ENCODE results near the gene MEIS2.

The MEIS2 gene

DNA sequence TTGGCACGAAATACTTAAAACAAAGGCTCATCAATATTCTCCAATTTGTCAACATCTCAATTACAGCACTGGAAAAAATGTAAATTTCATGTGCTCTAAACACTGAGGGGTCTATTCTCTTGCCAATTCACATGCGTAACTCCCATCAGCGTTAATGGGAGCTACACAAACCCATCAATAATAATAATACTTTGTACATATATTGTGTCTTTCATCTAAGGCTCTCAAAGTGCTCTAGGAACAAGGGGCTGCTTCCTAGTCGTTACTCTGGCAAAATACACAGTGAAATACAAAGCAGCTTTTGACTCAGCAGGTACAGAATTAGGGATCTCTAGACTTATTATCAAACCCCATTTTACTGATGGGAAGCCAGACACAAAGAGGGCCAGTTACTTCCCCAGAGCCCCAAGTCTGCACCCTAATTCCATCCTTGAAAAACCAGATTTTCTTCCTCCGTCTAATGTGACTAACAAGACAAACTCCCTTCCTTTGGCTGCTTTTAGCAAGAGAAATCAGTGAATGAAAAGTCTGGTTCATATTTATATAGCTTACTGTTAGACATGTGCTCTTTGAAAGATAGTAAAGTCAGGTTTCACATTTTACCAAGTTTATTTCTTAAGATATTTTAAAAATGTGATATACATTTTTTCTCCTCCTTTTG, 20.0 kb downstream of the MEIS2 start:
- POLR2A ChIA-PET = interaction anchor here (0.8 kb wide), 1 partner anchor 14 kb away, joined by 3 read pairs; no protein-coding TSS in a partner anchor
- CTCF ChIA-PET = no interaction called here

DNA sequence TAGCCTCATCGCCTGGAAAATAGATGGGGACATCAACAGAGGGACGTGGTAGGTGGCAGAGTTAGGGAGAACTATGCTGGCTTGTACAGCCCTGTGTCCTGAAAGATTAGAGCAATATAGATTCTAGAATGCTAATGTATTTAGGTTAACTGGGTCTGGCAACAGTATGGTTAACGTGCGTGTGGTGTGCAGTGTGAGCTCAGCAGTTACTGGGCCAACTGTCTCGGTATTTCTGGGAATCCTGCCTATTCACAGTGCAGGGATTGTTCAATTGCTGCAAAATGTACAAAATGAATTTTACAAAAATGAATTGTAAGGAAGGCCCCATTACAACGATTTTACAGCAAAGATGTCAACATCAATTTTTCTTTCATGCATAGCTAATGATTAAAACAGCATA, 20.6 kb downstream of the MEIS2 start:
- TF ChIP-seq FOXA1 (IDR thresholded peaks at IDR 0.05) = no peak
- no peak for TF ChIP-seq LEF1 (IDR thresholded peaks at IDR 0.05; ENCODE audit: borderline replicate concordance)
- TF ChIP-seq TARDBP (IDR thresholded peaks at IDR 0.05) = no peak
- no peak for TF ChIP-seq SUZ12 (IDR thresholded peaks at IDR 0.05)
- TF ChIP-seq HDGF (IDR thresholded peaks at IDR 0.05; ENCODE audit: borderline replicate concordance) = no peak
- TF ChIP-seq CTBP1 (IDR thresholded peaks at IDR 0.05; ENCODE audit: borderline replicate concordance) = no peak
- TF ChIP-seq PKNOX1 (IDR thresholded peaks at IDR 0.05) = no peak
- no peak for TF ChIP-seq ARNT (IDR thresholded peaks at IDR 0.05)
- TF ChIP-seq ZNF384 (IDR thresholded peaks at IDR 0.05) = no peak
- TF ChIP-seq BHLHE40 (IDR thresholded peaks at IDR 0.05; ENCODE audit: borderline replicate concordance) = no peak
- TF ChIP-seq NFRKB (IDR thresholded peaks at IDR 0.05) = no peak
- no peak for TF ChIP-seq FOXM1 (IDR thresholded peaks at IDR 0.05; ENCODE audit: borderline replicate concordance)
- no peak for TF ChIP-seq SP1 (IDR thresholded peaks at IDR 0.05)
- TF ChIP-seq FOXK2 (IDR thresholded peaks at IDR 0.05) = no peak
- ChIA-PET CTCF (no interaction called here), POLR2A (interaction anchor here (0.8 kb wide), 1 partner anchor 14 kb away, joined by 3 read pairs; no protein-coding TSS in a partner anchor)
- DNase-seq (ENCODE audit: extremely low spot score) = no peak

More for the DNA sequence above, 20.0 kb downstream of the MEIS2 start:
- no peak for TF ChIP-seq FOXA1 (IDR thresholded peaks at IDR 0.05)
- no peak for TF ChIP-seq TARDBP (IDR thresholded peaks at IDR 0.05)
- TF ChIP-seq SP1 (IDR thresholded peaks at IDR 0.05) = no peak
- no peak for TF ChIP-seq SUZ12 (IDR thresholded peaks at IDR 0.05)
- no peak for TF ChIP-seq NFRKB (IDR thresholded peaks at IDR 0.05)
- no peak for TF ChIP-seq PKNOX1 (IDR thresholded peaks at IDR 0.05)
- no peak for TF ChIP-seq FOXM1 (IDR thresholded peaks at IDR 0.05; ENCODE audit: borderline replicate concordance)
- no peak for TF ChIP-seq CTBP1 (IDR thresholded peaks at IDR 0.05; ENCODE audit: borderline replicate concordance)
- no peak for TF ChIP-seq LEF1 (IDR thresholded peaks at IDR 0.05; ENCODE audit: borderline replicate concordance)
- no peak for TF ChIP-seq ARNT (IDR thresholded peaks at IDR 0.05)
- DNase-seq (ENCODE audit: extremely low spot score) = no peak

DNA sequence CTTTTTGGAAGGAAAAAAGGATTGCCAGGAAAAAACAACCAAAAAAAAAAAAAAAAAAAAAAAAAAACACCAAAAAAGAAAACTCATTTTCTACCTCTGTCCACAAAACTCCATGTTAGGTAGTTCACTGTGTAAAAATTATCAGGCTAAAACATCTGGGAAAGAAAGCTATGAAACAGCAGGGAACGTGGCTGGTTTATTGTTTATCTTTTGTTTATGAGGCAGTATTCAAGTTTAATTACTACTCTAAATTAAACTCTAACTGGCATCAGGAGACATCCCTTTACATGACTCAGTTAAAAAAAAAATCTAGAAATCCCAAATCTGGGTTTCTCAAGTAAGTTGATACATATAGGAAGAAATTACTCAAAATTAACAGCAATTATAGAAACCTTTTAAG, 21.8 kb downstream of the MEIS2 start:
- ChIA-PET POLR2A (no interaction called here), CTCF (no interaction called here)
- peak; percentile 9 for DNase-seq (ENCODE audit: extremely low spot score)
- no peak for TF ChIP-seq HDGF (IDR thresholded peaks at IDR 0.05; ENCODE audit: borderline replicate concordance)
- TF ChIP-seq CTBP1 (IDR thresholded peaks at IDR 0.05; ENCODE audit: borderline replicate concordance) = peak; percentile 79; the same call in 1 of the 2 replicates
- peak; percentile 48 for TF ChIP-seq ZNF384 (IDR thresholded peaks at IDR 0.05)
- peak; percentile 86 for TF ChIP-seq PKNOX1 (IDR thresholded peaks at IDR 0.05)

DNA sequence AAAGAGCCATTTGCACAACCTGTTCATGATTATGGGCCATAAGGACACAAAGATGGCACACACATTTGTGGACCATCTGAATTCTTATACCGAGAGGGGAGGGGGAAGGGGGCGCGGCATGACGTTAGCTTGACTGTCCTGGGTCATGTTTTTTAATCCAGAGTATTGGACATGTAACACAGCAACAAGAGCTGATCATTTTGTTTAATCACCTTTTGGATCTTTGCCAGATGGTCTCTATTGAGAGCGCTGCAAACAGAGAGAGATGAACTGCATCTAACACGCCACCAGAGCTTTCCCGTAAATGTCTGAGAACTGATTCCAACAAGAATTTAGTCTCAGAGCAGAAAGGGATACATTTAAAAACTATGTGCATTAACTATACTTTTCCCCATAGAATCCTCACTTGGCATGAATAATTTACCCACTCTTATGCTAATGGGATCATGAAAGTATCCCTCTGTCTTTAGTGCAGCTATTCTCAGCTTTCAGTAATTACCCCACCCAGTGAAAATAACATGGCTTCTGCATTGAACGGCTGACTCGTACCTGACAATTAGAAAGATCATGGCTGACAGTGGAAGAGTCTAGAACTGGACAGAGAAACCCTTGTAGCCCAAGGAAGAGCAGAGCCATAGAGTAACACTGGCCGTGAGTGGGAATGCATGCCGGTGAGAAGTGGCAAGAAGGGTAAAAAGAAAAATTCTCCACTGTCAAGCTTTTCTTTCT, 22.6 kb downstream of the MEIS2 start:
- TF ChIP-seq SP1 (IDR thresholded peaks at IDR 0.05) (no peak), BHLHE40 (IDR thresholded peaks at IDR 0.05; ENCODE audit: borderline replicate concordance) (no peak), FOXA1 (IDR thresholded peaks at IDR 0.05) (no peak), ZNF384 (IDR thresholded peaks at IDR 0.05) (no peak), CTBP1 (IDR thresholded peaks at IDR 0.05; ENCODE audit: borderline replicate concordance) (no peak), TARDBP (IDR thresholded peaks at IDR 0.05) (no peak), FOXK2 (IDR thresholded peaks at IDR 0.05) (no peak), ELF4 (IDR thresholded peaks at IDR 0.05) (no peak), FOXM1 (IDR thresholded peaks at IDR 0.05; ENCODE audit: borderline replicate concordance) (no peak), ARNT (IDR thresholded peaks at IDR 0.05) (no peak), SUZ12 (IDR thresholded peaks at IDR 0.05) (no peak)
- POLR2A ChIA-PET = interaction anchor here (0.8 to 1.6 kb wide), 2 partner anchors 24 to 29 kb away, joined by 3 to 4 read pairs; no protein-coding TSS in a partner anchor
- DNase-seq (ENCODE audit: extremely low spot score) = no peak
- CTCF ChIA-PET = interaction anchor here (0.6 kb wide), 1 partner anchor 46 kb away, joined by 3 read pairs; no protein-coding TSS in a partner anchor

DNA sequence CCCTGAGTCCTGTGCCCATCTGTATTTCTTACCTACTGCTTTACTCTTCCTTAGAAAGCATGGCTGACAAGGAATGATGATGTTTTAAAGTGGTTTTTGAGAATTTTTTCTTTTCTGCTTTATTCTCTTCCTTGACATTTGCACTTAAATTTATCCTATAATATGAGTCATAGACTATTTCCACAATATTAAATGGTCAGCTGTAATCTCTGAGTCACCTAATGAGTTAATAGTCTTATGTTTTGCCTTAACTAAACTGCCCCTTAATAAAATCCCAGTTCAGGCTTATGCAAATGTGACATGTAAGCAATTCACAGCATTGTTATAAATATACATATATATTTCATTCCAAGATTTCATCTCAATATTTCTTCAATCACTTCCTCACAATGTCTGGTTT, 23.8 kb downstream of the MEIS2 start:
- CTCF ChIA-PET = no interaction called here

DNA sequence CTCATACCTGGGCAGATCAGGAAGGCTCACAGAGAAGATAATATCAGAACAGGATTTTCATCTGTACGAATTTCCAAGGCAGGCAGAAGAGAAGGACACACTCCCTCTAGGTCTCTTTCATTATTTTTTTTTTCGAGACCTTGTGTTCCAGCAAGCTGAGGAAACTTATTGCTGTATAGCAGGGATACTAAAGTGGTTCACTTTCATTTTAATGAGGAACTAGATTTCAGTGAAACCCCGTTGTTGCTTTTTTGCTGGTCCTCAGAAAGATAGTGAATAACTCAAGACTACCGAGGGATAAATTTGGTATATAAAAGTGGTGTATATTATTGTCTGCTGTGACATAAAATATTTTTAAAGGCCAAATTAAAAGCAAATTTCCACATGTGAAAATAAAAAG, 24.6 kb downstream of the MEIS2 start:
- no peak for TF ChIP-seq PKNOX1 (IDR thresholded peaks at IDR 0.05)
- TF ChIP-seq FOXM1 (IDR thresholded peaks at IDR 0.05; ENCODE audit: borderline replicate concordance) = no peak
- no peak for TF ChIP-seq TARDBP (IDR thresholded peaks at IDR 0.05)
- TF ChIP-seq SUZ12 (IDR thresholded peaks at IDR 0.05) = no peak
- no peak for TF ChIP-seq ZNF384 (IDR thresholded peaks at IDR 0.05)
- TF ChIP-seq BHLHE40 (IDR thresholded peaks at IDR 0.05; ENCODE audit: borderline replicate concordance) = no peak
- no peak for TF ChIP-seq NFRKB (IDR thresholded peaks at IDR 0.05)
- TF ChIP-seq FOXK2 (IDR thresholded peaks at IDR 0.05) = no peak
- no peak for TF ChIP-seq L3MBTL2 (conservative IDR thresholded peaks at IDR 0.05)
- no peak for TF ChIP-seq HDGF (IDR thresholded peaks at IDR 0.05; ENCODE audit: borderline replicate concordance)
- TF ChIP-seq LEF1 (IDR thresholded peaks at IDR 0.05; ENCODE audit: borderline replicate concordance) = no peak
- no peak for TF ChIP-seq CTBP1 (IDR thresholded peaks at IDR 0.05; ENCODE audit: borderline replicate concordance)
- TF ChIP-seq FOXA1 (IDR thresholded peaks at IDR 0.05) = no peak
- no peak for DNase-seq (ENCODE audit: extremely low spot score)
- ChIA-PET CTCF (no interaction called here), POLR2A (no interaction called here)

More for the DNA sequence above, 23.8 kb downstream of the MEIS2 start:
- POLR2A ChIA-PET = interaction anchor here (0.7 to 1.6 kb wide), 2 partner anchors 25 to 35 kb away, joined by 3 read pairs; no protein-coding TSS in a partner anchor
- DNase-seq (ENCODE audit: extremely low spot score) = no peak
- no peak for TF ChIP-seq BHLHE40 (IDR thresholded peaks at IDR 0.05; ENCODE audit: borderline replicate concordance)
- TF ChIP-seq SUZ12 (IDR thresholded peaks at IDR 0.05) = no peak
- TF ChIP-seq L3MBTL2 (conservative IDR thresholded peaks at IDR 0.05) = no peak
- no peak for TF ChIP-seq FOXA1 (IDR thresholded peaks at IDR 0.05)
- no peak for TF ChIP-seq ZNF384 (IDR thresholded peaks at IDR 0.05)
- TF ChIP-seq LEF1 (IDR thresholded peaks at IDR 0.05; ENCODE audit: borderline replicate concordance) = no peak
- no peak for TF ChIP-seq FOXK2 (IDR thresholded peaks at IDR 0.05)
- TF ChIP-seq TARDBP (IDR thresholded peaks at IDR 0.05) = no peak

Measured in HEK293T (cell line).